ENCODE results near the gene TMEM140.
"Not testable (repeated sequence)": the region's sequence is repeated elsewhere in the genome, so short reads cannot be mapped to it uniquely, and the experiment has no call there.

Gene TMEM140
- total RNA-seq = 18.9 reads per million, percentile 45 among the genes with 10 or more reads in this experiment

GRCh38 chr7:135147899-135148721 is at the start of gene TMEM140:
TSS of gene TMEM140 (plus strand) at chr7:135148072. CDS start at chr7:135164442, 16,370 bp downstream.
- peak; percentile 45 for DNase-seq

DNA sequence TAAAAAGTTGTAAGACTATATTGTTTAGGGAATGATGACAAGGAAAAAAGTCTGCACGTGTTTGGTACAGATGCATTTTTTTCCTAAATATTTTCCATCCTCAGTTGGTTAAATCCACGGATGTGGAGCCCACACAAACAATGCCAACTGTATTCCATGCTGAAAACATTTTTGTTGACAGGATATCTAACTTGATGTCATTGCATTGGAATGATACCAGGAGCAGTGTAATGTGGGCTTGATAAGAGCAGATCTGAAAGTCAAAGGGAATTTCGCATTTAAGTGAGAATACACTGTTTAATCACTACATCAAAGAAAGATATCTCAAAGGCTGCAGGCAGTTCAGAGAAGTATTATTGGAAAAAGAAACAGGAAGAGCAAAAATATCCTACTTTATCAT is 49.5 kb upstream of the TMEM140 start:
- no peak for DNase-seq

- no peak for DNase-seq
Measured at GRCh38 chr7:135100856-135101255, 47.0 kb upstream of the TMEM140 start.

DNA sequence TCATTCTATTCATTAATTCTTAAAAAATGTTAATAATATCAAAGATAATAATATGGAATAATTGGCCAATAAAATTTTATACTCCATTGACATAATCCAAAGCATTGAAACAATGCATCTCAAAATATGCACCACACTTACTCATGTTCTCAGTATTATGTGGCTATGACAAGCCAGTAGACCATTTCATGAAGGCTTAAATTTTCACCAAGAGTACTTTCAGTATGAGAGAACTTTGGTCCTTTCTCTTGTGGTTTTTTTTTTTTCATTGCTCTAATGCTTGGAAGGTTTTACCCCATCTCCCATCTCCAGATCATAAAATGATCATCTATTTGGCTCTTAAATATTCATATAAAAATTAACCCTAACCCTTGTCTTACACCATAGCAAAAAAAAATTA is 45.5 kb upstream of the TMEM140 start:
- no peak for DNase-seq

GRCh38 chr7:135109562-135109961 is 38.3 kb upstream of the TMEM140 start:
- DNase-seq = no peak

DNA sequence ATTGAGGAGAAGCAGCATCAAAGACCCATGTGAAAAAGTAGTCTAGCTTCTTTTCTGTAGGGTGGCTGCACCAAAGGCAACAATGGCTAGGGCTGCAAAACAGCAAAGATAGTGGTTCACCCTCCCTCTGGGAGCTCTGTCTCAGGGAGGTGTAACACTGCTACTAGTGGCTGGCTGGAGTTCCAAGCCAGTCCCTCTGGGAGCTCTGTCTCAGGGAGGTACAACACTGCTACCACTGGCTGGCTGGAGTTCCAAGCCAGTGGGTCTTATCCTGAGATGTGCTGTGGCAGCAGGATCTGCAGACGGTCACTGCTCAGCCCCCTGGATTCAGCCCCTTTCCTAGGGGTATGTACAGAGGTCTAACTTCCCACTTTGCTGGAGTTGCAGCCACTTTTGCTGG is 37.9 kb upstream of the TMEM140 start:
- DNase-seq = no peak

- DNase-seq = no peak
Measured at GRCh38 chr7:135111379-135111778, 36.5 kb upstream of the TMEM140 start.

DNA sequence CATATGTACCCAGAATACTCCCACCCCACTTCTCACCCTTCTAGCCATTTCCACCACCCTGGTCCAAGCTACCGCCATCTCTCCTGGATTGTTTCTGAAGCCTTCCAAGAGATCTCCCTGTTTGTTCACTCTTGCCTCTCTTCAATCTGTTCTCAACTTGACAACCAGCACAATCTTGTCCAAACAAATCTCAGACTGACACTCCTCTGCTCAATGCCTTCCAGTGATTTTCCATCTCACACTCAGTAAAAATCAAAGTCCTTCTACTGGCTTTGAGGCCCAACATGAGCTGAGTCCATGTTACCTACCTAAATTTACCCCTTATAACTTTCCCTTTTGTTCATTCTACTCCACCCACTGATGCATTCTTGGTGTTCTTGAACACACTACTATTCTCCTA is 33.2 kb upstream of the TMEM140 start:
- no peak for DNase-seq

DNA sequence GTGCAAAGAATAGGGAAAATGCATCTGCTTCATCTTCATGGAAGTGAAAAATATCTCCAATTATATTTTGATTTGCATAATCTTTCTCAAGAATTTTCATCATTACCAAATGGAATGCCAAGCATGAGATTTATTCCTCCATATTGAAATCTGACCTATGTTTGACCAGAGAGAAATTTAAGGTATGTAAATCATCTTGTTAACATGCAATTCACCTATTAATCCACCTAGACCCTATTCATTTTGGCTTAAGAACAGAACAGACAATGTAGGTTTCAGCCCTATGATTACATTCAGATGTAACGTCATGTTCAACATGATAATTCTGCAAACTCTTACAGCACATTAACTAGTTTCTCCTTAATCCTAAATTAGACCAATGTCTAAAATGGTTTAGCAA is 30.8 kb upstream of the TMEM140 start:
- no peak for DNase-seq

- no peak for DNase-seq
Measured at GRCh38 chr7:135121868-135122267, 26.0 kb upstream of the TMEM140 start.

DNA sequence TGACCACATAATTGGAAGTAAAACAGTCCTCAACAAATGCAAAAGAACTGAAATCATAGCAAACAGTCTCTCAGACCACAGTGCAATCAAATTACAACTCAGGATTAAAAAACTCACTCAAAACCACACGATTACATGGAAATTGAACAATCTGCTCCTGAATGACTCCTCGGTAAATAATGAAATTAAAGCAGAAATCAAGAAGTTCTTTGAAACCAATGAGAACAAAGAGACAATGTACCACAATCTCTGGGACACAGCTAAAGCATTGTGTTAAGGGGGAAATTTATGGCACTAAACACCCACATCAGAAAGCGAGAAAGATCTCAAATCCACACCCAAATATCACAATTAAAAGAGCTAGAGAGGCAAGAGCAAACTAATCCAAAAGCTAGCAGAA is 23.2 kb upstream of the TMEM140 start:
- DNase-seq = not testable (repeated sequence)

GRCh38 chr7:135128931-135129330 is 18.9 kb upstream of the TMEM140 start:
- no peak for DNase-seq

DNA sequence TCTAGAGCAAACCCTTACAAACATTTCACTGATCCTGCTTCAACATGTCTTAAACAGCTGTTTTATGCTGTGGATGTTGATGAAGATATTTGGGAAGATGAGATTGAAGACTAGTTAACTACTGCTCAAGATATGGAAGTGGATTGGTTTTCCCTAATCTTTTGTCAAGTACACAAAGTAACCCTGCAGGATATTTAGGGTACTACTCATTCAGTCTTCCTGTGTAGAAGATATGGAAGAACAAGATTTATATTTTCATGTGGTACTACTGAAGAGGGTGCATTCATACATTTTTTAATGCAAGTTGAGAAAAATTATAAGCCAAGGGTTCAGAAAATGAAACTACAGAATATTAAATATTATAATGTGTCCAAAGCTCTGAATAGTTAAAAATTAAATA is 18.3 kb upstream of the TMEM140 start:
- DNase-seq = no peak

- no peak for DNase-seq
Measured at GRCh38 chr7:135143885-135144668, 3.8 kb upstream of the TMEM140 start.

DNA sequence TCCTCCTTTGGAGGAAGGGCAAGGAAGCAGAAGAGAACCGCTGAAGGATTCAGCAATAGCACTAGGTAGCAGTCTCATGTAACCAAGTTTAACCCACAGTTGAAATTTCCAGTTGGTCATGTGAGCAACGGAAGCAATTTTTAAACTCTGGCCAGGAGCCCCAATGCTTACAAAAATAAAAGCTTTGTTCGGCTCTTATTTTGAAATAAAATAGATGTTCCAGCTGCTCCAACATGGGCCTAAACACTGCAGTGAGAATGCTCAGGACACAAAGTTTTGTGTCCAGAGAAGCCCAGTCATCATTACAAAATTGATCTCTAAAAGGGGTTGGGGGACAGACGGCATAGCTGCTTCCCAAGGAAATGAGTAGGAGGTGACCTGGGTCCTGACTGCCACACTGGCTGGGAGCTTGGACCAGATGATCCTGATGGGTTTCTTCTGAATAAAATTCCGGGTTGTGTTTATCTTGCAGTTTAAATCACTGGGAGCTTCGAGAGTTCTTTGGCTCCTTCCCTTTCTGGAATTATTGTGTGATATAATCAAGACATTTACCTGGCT is 452 bp upstream of the TMEM140 start:
- DNase-seq = no peak

GRCh38 chr7:135150072-135150782 is 2.4 kb downstream of the TMEM140 start:
- no peak for DNase-seq

DNA sequence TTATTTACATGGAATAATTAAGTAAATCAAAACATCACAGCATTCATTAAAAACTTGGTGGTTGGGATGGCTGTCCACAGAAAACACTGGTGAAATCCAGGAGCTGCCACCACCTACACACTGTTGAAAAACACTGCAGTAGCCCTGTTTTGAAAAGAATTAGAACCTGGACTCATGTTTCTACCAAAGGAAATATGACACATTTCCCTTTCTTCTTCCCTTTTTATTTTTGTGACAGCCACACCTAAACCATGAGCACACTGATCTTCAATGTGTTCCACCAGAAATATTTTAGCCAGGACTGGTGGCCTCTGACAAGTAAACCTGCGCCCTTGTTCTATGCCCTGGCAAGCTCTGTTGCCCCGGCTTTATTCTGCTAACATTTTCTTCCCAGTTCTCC is 3.3 kb downstream of the TMEM140 start:
- no peak for DNase-seq

GRCh38 chr7:135151533-135151932 is 3.7 kb downstream of the TMEM140 start:
- no peak for DNase-seq

GRCh38 chr7:135152442-135152841 is 4.6 kb downstream of the TMEM140 start:
- DNase-seq = no peak

GRCh38 chr7:135154734-135155133 is 6.9 kb downstream of the TMEM140 start:
- no peak for DNase-seq

DNA sequence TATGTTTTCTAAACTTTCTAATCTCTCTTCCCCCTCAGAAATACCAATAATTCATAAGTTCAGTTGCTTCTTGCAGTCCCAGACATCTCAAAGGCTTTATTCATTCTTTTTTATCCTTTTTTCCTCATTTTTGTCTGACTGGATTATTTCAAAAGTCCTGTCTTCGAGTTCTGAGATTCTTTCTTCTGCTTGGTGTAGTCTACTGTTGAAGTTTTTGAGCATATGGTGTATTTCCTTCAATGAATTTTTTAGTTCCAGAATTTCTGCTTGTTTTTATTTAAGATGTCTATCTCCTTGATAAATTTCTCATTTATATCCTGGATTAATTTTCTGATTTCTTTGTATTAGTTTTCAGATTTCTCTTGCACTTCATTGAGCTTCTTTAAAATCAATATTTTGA is 8.4 kb downstream of the TMEM140 start:
- no peak for DNase-seq

- DNase-seq = no peak
Measured at GRCh38 chr7:135158141-135158655, 10.3 kb downstream of the TMEM140 start.

DNA sequence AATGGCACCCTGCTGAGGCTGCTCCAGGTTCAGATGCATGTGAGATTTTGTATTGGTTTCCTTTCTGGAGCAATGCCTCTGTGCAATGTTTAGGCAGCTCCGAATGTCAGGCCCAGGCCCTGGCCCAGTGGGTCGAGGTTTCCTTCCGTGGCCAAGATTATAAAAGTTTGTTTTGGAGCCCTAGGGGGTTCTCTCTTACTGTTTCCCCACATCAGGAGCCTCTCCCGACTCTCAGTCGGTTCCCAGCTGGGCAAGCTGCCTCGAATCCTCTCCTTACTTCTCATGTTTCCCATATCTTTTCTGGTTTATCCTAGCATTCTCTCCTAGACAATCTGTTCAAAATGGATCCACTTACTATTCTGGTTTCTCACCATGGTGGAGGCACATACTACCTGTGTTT is 11.0 kb downstream of the TMEM140 start:
- DNase-seq = no peak

Measured in effector CD4-positive, alpha-beta T cell (primary cell).